DOHH2 (cell line): ENCODE measurements around the gene MAST1.

Source experiments
- CTCF ChIP-seq: fragments of 200-600 bp; sonication (generic); IDR thresholded peaks from one replicate; pipeline ENCODE4 v1.5.1; 2014; ENCODE audit warnings: antibody characterized with exemption, mild to moderate bottlenecking, low read depth, low read length; ENCODE audit not compliant: poor library complexity, severe bottlenecking
- EZH2phosphoT487 ChIP-seq: fragments of 200-600 bp; sonication (generic); IDR thresholded peaks from 2 replicates; pipeline ENCODE4 v1.6.1; 2017; ENCODE audit warnings: borderline replicate concordance, mild to moderate bottlenecking, antibody characterized with exemption, low read length, moderate library complexity, mixed read lengths

- TF ChIP-seq CTCF (no peak), EZH2phosphoT487 (no peak)
These were observed 21.2 kb downstream of the MAST1 start for GRCh38 chr19:12859546-12859945.
